HepG2 (cell line): ENCODE measurements around the gene BPIFB6. TPM values are rescaled to one million over a fixed set of nuclear protein-coding genes. Genes with fewer than 3 reads are reported as not detected.

Source experiments
- AKAP8 ChIP-seq: sonication (generic); formaldehyde crosslinking; IDR thresholded peaks from 2 replicates; pipeline ENCODE4 v1.5.1; 2020; ENCODE audit warnings: mild to moderate bottlenecking, missing genetic modification reagents
- ARNT ChIP-seq: fragments of 450-650 bp; IDR thresholded peaks from 2 replicates; pipeline ENCODE4 v1.6.1; 2017
- CEBPB ChIP-seq: IDR thresholded peaks from 2 replicates; pipeline ENCODE4 v1.6.1; 2011; ENCODE audit warnings: low read depth, low read length, improper control_type of control experiment, borderline replicate concordance
- ELF1 ChIP-seq: sonication (generic); formaldehyde crosslinking; IDR thresholded peaks from 2 replicates; pipeline ENCODE4 v1.4.0; 2020; ENCODE audit warnings: missing genetic modification reagents
- ELF4 ChIP-seq: sonication (generic); formaldehyde crosslinking; IDR thresholded peaks from 2 replicates; pipeline ENCODE4 v1.5.0; 2020; ENCODE audit warnings: missing genetic modification reagents, mild to moderate bottlenecking, moderate library complexity, borderline replicate concordance
- NBN ChIP-seq: fragments of 450-650 bp; conservative IDR thresholded peaks from 2 replicates; pipeline ENCODE4 v1.6.1; 2017
- NCOA5 ChIP-seq: sonication (generic); formaldehyde crosslinking; IDR thresholded peaks from 2 replicates; pipeline ENCODE4 v1.4.0; 2020; ENCODE audit warnings: missing genetic modification reagents
- NRL ChIP-seq: sonication (generic); formaldehyde crosslinking; IDR thresholded peaks from 2 replicates; pipeline ENCODE4 v1.5.0; 2020; ENCODE audit warnings: missing genetic modification reagents, mild to moderate bottlenecking, moderate library complexity, borderline replicate concordance
- PTBP1 ChIP-seq: fragments of 200-400 bp; formaldehyde crosslinking; IDR thresholded peaks from 2 replicates; pipeline ENCODE4 v1.6.1; 2018; ENCODE audit warnings: low read length, low read depth; ENCODE audit not compliant: poor library complexity, severe bottlenecking
- SAP130 ChIP-seq: IDR thresholded peaks from 2 replicates; pipeline ENCODE4 v1.6.1; 2016; ENCODE audit warnings: low read depth
- ZBTB38 ChIP-seq: sonication (generic); formaldehyde crosslinking; IDR thresholded peaks from 2 replicates; pipeline ENCODE4 v1.5.1; 2020; ENCODE audit warnings: mild to moderate bottlenecking, missing genetic modification reagents
- ZFP1 ChIP-seq: IDR thresholded peaks from 2 replicates; pipeline ENCODE4 v1.6.1; 2016
- ZFX ChIP-seq: sonication (generic); formaldehyde crosslinking; IDR thresholded peaks from 2 replicates; pipeline ENCODE4 v1.4.0; 2020; ENCODE audit warnings: mild to moderate bottlenecking, low read depth, missing genetic modification reagents, moderate library complexity
- ZNF124 ChIP-seq: sonication (generic); formaldehyde crosslinking; IDR thresholded peaks from 2 replicates; pipeline ENCODE4 v1.4.0; 2020; ENCODE audit warnings: missing genetic modification reagents
- ZNF839 ChIP-seq: sonication (generic); formaldehyde crosslinking; IDR thresholded peaks from 2 replicates; pipeline ENCODE4 v1.4.0; 2020; ENCODE audit warnings: missing genetic modification reagents, mild to moderate bottlenecking, borderline replicate concordance
- ZSCAN9 ChIP-seq: IDR thresholded peaks from 2 replicates; pipeline ENCODE4 v1.6.1; 2016; ENCODE audit warnings: borderline replicate concordance
- polyA plus RNA-seq, 8 experiments: library from polyadenylated mRNA; depleted of rRNA in 3 of 8; stranded (reverse) in 7 of 8; unstranded in 1 of 8; fragments of >200 nt; fragmentation: Illumina TruSeq in 4 of 8; extraction: Trizol in 4 of 8; gene quantifications; 2 replicates each; pipeline versions ENCODE4 v1.2.1 to v1.2.3, GENCODE V29; 2011 to 2016; ENCODE audit warnings: low read depth in 4 of 8, missing spikeins in 1 of 8, mixed read lengths in 1 of 8; ENCODE audit not compliant: insufficient read depth in 1 of 8
- total RNA-seq, 5 experiments: library from RNA; depleted of rRNA; stranded (reverse); fragments of >200 nt; fragmentation: Illumina TruSeq; extraction: Trizol; gene quantifications; 2 replicates each; pipeline ENCODE4 v1.2.3, GENCODE V29; 2016; ENCODE audit warnings: low read depth in 1 of 5
- TF ChIP-seq, protein P1 (sequence below): sonication (generic); formaldehyde crosslinking; IDR thresholded peaks from 2 replicates; pipeline ENCODE4 v1.4.0; 2020; ENCODE audit warnings: missing genetic modification reagents
- TF ChIP-seq, protein P2 (sequence below): sonication (generic); formaldehyde crosslinking; IDR thresholded peaks from 2 replicates; pipeline ENCODE4 v1.4.0; 2020; ENCODE audit warnings: missing genetic modification reagents
- TF ChIP-seq, protein P3 (sequence below): sonication (generic); formaldehyde crosslinking; IDR thresholded peaks from 2 replicates; pipeline ENCODE4 v1.4.0; 2020; ENCODE audit warnings: mild to moderate bottlenecking, missing genetic modification reagents

BPIFB6 gene
- total and polyA plus RNA-seq, 2 of the 13 experiments (the other 11 are each of a cell fraction or from before 2014, with no cell fraction given) = 0.13 to 1.7 TPM

DNA sequence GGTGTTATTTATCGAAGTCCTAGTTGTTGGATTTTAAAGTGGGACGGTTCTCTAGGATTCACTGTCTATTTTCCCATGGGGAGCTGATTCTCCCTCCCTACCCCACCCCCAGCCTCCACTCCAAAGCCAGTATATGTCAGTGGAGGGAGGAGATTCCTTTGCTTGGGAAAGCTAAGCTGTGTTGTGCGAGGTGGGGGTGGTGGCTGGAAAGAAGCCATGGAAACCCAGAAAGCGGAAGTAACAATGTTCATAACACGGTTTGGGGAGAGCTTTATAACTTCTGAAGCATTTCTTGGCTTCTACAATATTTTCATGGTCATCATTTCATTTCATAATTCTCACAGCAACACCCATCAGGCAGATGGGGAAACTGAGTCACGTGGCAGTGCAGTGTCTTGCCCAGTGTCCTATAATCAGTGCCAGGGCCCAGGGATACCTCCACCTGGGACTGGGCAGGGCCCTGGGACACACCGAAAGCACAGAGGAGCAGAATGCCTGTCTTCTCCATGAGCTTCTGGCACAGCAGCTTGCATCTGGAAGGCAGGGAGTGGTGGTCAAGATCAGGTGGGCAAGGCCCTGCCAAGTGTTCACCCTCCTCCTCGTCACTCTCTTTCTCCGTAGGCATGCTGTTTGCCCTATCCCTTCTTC, 31.7 kb upstream of the BPIFB6 start (continued):
- TF ChIP-seq SAP130 (CRISPR knock-in tag) (peak; percentile 30; the same call in 1 of the 2 replicates), PTBP1 (no peak), ZFP1 (CRISPR knock-in tag) (no peak), NRL (CRISPR knock-in tag) (no peak), ARNT (no peak), CEBPB (peak; percentile 73), ELF1 (CRISPR knock-in tag) (0 out of 2 replicates have a peak, but pooled peaks have one; percentile 38), AKAP8 (CRISPR knock-in tag) (no peak), ZNF124 (CRISPR knock-in tag) (no peak), ZNF839 (CRISPR knock-in tag) (no peak), ZFX (CRISPR knock-in tag) (no peak), ELF4 (no peak), ZBTB38 (CRISPR knock-in tag) (no peak), ZSCAN9 (CRISPR knock-in tag) (no peak), NBN (no peak), NCOA5 (CRISPR knock-in tag) (no peak)
- TF ChIP-seq, protein P1, sequence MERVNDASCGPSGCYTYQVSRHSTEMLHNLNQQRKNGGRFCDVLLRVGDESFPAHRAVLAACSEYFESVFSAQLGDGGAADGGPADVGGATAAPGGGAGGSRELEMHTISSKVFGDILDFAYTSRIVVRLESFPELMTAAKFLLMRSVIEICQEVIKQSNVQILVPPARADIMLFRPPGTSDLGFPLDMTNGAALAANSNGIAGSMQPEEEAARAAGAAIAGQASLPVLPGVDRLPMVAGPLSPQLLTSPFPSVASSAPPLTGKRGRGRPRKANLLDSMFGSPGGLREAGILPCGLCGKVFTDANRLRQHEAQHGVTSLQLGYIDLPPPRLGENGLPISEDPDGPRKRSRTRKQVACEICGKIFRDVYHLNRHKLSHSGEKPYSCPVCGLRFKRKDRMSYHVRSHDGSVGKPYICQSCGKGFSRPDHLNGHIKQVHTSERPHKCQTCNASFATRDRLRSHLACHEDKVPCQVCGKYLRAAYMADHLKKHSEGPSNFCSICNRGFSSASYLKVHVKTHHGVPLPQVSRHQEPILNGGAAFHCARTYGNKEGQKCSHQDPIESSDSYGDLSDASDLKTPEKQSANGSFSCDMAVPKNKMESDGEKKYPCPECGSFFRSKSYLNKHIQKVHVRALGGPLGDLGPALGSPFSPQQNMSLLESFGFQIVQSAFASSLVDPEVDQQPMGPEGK (CRISPR knock-in tag) = 0 out of 2 replicates have a peak, but pooled peaks have one; percentile 32
- TF ChIP-seq, protein P2, sequence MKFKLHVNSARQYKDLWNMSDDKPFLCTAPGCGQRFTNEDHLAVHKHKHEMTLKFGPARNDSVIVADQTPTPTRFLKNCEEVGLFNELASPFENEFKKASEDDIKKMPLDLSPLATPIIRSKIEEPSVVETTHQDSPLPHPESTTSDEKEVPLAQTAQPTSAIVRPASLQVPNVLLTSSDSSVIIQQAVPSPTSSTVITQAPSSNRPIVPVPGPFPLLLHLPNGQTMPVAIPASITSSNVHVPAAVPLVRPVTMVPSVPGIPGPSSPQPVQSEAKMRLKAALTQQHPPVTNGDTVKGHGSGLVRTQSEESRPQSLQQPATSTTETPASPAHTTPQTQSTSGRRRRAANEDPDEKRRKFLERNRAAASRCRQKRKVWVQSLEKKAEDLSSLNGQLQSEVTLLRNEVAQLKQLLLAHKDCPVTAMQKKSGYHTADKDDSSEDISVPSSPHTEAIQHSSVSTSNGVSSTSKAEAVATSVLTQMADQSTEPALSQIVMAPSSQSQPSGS (CRISPR knock-in tag) = no peak
- TF ChIP-seq, protein P3, sequence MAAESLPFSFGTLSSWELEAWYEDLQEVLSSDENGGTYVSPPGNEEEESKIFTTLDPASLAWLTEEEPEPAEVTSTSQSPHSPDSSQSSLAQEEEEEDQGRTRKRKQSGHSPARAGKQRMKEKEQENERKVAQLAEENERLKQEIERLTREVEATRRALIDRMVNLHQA (CRISPR knock-in tag) = no peak
